K562 treated with DMSO at 1 percent for 24 hours (cell line): ENCODE measurements around the gene P4HA3. TPM values are rescaled to one million over a fixed set of nuclear protein-coding genes. Genes with fewer than 3 reads are reported as not detected.

ENCODE experiments used
- total RNA-seq: library from RNA; unstranded; fragments of 300-600 nt; gene quantifications from 2 replicates; pipeline ENCODE4 v1.2.3, GENCODE V29; 2022; ENCODE audit warnings: low read depth; ENCODE audit not compliant: insufficient read depth

Gene P4HA3
- total RNA-seq, result not detected in 2 replicates

GRCh38 chr11:74311352-74311926 lies at the start of gene P4HA3:
TSS of gene P4HA3 (minus strand) at chr11:74311640. CDS start at chr11:74311611, 29 bp downstream.

Other genes with a start within 250 kb of the P4HA3 start
- 19.1 and 19.7 TPM in 2 replicates for gene C2CD3, start 140.6 kb downstream of the P4HA3 start, total RNA-seq
- 56.1 and 57.1 TPM in 2 replicates for gene PPME1, start 140.4 kb downstream of the P4HA3 start, total RNA-seq
- 1.2 and 1.4 TPM in 2 replicates for gene PGM2L1, start 86.8 kb upstream of the P4HA3 start, total RNA-seq
- gene KCNE3, start 155.9 kb upstream of the P4HA3 start, total RNA-seq, result 6.9 and 7.6 TPM in 2 replicates
- gene LIPT2, start 182.1 kb upstream of the P4HA3 start, total RNA-seq, result 9.5 and 12.7 TPM in 2 replicates